GM19023 (cell line): Measurements from ENCODE around the gene MRFAP1L1.
"Not testable (repeated sequence)": the region's sequence is repeated elsewhere in the genome, so short reads cannot be mapped to it uniquely, and the experiment has no call there.

ENCODE experiments used
- ATAC-seq: cut with Tn5 transposase; IDR thresholded peaks from one replicate; pipeline ENCODE4 v1.9.1; 2021; ENCODE audit warnings: mild to moderate bottlenecking, moderate library complexity; ENCODE audit not compliant: unreplicated experiment

The MRFAP1L1 gene

DNA sequence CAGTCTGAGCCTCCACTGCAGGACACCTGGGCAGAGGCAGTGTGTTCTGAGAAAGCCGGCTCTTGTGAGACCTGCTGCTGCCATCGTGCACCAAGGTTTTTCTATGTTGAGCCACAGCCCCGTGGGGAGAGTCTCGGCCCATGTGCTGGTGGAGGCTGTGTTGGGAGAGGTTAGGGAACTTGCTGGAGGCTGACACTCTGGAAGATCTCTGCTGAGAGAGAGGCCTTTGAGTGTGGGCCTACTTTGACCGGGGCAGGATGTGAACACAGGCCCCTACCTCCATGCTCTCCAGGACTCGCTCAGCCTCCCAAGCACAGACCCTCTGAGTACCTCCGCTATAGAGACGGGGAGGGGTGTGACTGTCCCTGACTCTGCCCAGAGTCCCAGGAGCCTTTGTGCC is 17.3 kb downstream of the MRFAP1L1 start:
- ATAC-seq: no peak

GRCh38 chr4:6689506-6689960 is 20.1 kb downstream of the MRFAP1L1 start:
- ATAC-seq: no peak

DNA sequence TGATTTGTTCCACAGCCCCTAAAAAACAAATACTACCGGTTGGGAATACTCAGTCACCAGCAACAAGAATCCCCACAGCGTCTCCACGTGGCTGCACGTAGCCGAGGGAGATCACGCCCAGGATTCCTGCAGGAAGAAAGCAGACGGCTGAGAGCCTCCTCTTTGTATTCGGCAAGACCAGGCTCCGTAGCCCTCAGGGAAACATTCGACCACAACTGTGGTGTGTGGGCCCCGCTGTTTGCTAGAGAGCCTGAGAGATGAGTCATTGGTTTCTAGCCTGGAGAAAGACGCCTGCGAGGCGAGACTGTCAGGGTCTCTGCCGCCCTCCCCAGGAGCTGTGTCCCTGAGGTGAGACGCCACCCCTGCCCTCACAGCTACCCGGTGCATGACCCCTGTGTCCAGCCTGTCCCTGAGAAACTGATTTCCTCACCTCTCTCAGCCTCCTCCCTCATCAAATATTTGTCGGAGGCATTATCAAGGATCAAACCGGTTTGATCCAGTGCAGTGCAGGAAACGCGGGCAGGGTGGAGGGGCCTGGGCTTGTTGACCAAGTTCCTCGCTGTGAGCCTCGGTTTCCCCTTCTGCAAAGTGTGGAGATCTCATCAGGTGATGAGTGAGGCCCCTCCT is 20.7 kb downstream of the MRFAP1L1 start:
- peak; percentile 81 for ATAC-seq

GRCh38 chr4:6687947-6688878 is 21.5 kb downstream of the MRFAP1L1 start:
- ATAC-seq: no peak

GRCh38 chr4:6686104-6686787 is 23.4 kb downstream of the MRFAP1L1 start:
- ATAC-seq: no peak

GRCh38 chr4:6684656-6685055 is 25.0 kb downstream of the MRFAP1L1 start:
- no peak for ATAC-seq

DNA sequence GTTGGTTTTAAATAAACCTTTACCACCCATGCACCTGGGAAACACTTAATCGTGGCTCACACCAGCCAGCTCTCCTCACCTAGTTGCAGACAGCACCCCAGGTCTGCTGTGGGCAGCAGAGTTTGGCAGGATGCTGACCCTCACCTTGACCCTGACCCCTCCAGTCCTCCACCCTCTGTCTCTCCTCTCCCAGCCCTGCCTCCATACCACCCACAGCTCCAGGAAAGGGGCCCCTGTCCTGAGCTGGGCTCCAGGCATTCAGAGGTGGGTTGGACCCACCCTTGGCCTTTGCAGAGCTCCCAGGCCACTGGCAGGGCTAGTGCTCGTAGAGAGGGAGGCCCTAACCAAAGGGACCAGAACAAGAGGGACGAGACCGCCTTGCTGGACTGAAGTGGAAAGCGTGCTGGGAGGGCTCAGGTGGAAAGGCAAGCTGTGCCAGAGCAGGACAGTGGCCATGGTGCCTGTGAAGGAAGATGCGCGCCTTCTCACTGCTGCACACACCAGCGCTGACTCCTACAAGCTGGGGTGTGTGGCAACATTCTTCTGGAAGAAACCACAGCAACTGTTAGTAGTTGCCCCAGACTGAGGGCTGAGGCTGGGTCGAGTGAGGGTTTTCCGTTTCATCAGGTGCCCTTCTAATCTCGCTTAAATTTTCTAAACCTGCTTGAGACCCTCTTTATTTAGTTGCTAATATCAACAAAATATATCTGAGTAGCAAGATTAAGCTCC is 26.6 kb downstream of the MRFAP1L1 start:
- ATAC-seq: no peak

DNA sequence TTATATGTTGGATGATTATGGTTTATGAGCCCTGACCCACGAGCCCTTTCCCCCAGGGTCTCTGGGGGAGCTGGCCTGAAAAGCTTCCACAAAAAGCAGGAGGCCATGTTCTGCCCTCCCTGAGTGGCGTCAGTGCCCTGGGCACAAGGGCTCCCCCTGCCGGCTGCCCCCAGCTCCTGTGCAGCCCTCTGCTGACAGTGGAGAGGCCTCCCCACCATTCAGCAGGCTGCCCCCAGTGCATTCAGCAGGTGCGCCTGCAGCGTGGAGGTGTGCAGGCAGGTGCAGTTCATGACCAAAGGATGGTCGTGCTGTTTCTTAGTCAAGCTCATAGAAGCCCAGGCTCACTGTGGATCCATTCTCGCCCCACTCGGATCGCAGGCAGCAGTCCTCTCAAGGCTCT is 28.5 kb downstream of the MRFAP1L1 start:
- no peak for ATAC-seq

- ATAC-seq: no peak
Measured at GRCh38 chr4:6680372-6681034, 29.2 kb downstream of the MRFAP1L1 start.

- no peak for ATAC-seq
Measured at GRCh38 chr4:6676722-6677558, 32.7 kb downstream of the MRFAP1L1 start.

GRCh38 chr4:6674500-6675149 is 35.0 kb downstream of the MRFAP1L1 start:
- peak; percentile 41 for ATAC-seq

- ATAC-seq: peak; percentile 74
Measured at GRCh38 chr4:6673660-6674499, 35.8 kb downstream of the MRFAP1L1 start.

GRCh38 chr4:6673191-6673659 is 36.4 kb downstream of the MRFAP1L1 start:
- ATAC-seq: not testable (repeated sequence)

DNA sequence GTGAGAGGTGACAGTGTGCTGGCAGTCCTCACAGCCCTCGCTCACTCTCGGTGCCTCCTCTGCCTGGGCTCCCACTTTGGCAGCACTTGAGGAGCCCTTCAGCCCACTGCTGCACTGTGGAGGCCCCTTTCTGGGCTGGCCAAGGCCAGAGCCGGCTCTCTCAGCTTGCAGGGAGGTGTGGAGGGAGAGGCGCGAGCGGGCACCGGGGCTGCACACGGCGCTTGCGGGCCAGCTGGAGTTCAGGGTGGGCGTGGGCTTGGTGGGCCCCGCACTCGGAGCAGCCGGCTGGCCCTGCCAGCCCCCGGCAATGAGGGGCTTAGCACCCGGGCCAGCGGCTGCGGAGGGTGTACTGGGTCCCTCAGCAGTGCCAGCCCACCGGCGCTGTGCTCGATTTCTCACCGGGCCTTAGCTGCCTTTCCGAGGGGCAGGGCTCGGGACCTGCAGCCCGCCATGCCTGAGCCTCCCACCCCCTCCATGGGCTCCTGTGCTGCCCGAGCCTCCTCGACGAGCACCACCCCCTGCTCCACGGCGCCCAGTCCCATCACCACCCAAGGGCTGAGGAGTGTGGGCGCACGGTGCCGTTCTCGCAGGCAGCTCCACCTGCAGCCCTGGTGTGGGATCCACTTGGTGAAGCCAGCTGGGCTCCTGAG is 37.0 kb downstream of the MRFAP1L1 start:
- ATAC-seq: not testable (repeated sequence)

- ATAC-seq: no peak
Measured at GRCh38 chr4:6672131-6672530, 37.5 kb downstream of the MRFAP1L1 start.

- no peak for ATAC-seq
Measured at GRCh38 chr4:6671648-6672047, 38.0 kb downstream of the MRFAP1L1 start.

DNA sequence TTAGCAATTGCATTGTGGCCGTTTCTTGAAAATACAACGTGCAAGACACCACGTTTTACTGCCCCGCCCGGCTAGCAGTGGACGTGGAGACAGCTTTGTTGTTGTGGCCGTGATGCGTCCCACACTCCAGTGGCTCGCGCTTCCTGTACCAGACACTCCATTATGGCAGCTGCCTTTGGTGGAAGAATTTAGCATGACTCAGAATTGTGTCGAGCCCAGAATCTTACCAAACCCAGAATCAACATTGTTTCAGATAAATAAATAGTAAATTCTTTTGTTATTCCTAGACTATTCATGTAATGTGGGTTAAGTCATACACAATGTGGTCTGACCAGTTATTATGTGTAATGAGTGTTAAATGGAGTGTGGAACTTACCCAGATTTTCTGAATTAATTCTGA is 41.3 kb downstream of the MRFAP1L1 start:
- no peak for ATAC-seq

GRCh38 chr4:6665320-6665654 is 44.4 kb downstream of the MRFAP1L1 start:
- ATAC-seq: no peak
